Activated T-cell treated with anti-CD3 and anti-CD28 coated beads for 48 hours (primary cell): ENCODE measurements around the gene NHEJ1.

Experiments
- DNase-seq: peaks from one replicate; pipeline ENCODE4 v3.0.0-alpha.2; 2020; ENCODE audit warnings: low read depth

NHEJ1 gene

DNA sequence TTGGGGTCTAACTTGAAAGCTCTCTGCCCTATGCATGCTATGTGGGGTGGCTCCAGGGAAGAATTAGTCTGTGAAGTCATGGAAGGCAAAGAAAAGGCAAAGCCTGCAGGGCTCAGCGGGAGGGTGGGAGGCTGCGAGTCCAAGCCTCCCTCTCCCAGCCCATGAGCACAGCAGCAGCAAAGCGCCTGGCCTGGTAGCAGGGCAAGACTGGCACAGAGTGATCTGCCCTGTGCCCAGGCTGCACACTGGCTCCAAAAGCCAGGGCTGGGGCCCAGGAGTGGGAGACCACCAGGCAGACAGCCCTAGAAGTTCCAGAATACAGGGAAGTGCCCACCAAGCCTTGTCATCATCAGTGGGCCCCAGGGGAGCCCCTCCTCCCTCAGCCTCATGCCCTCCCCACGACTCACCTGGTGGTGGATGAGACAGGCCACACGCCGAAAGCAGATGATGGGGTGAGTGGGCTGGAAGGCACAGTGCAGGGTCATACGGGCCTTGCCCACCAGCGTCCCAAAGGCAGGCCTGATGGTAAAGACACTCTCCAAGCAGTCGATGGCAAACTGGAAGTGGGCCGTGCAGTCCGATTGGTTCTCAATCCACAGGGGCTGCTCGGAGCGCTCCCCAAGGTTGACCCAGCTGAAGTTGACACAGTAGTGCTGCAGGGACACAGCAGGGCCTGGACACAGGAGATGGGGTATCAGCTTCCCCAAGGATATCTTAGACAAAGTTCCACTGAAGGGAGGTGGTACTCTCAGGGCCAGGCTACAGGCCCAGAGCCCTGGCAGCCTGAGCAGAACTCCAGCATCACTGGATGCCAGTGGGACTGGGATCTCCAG lies 131.4 kb downstream of the NHEJ1 start:
- no peak for DNase-seq

DNA sequence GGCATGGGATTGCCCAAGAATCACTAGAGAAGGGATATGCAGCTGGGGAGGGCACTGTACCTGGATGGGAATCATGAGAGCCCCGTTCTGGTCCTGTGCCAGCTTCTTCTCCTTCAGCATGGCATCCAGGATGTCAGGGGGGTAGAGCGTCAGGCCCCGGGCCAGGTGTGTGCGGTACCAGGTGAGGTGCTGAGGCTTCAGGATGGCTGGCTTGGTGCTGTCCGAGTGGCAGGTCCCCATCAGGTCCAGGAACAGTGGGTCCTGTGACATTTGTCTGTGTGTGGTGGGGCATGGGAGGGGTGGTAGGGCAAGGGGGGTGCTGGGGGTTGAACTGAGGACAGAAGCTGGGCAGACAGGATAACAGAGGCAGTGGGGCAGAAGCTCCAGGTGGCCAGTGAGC lies 132.5 kb downstream of the NHEJ1 start:
- no peak for DNase-seq

DNA sequence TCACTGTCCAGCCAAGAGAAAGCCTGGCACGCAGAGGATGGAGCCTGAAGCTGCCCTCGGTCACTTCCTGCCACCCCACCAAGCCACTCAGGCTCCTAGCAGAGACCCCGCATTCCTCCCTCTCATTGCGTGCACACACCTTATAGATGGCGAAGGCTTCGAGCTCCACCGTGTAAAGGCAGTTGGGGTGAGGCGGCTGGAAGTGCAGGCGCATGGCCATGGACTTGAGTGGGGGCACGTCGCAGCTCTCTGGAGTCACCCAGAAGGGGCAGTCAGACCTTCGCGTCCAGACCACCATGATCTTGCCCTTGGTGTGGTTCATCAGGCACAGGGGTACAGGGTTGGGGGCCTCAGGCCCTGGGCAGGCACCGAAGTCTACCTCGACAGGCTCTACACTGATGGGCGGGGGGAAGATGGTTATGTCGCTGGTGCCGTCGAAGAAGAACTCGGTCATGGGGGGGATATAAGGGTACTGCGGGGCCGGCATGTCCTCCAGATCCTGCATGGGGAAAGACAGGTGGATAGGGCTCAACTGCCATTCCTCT lies 133.0 kb downstream of the NHEJ1 start:
- no peak for DNase-seq

DNA sequence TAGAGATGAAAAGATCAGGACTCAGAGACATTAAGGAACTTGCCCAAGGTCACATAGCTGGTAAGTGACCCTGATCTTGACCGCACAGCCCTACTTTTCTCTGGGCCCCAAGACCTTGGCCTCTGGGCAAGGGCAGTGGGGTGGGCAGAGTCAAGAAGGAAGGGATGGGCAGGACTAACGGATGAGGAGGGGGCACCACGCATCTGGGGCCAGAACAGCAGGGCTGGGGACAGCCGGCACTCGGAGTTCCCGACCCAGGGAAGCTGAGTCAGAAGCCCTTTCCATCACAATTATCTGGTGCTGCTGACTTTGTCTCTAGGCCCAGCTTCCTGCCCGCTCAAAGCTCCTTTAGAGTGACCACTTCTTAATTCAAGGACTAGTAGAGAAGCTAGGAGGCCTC lies 133.7 kb downstream of the NHEJ1 start:
- no peak for DNase-seq

DNA sequence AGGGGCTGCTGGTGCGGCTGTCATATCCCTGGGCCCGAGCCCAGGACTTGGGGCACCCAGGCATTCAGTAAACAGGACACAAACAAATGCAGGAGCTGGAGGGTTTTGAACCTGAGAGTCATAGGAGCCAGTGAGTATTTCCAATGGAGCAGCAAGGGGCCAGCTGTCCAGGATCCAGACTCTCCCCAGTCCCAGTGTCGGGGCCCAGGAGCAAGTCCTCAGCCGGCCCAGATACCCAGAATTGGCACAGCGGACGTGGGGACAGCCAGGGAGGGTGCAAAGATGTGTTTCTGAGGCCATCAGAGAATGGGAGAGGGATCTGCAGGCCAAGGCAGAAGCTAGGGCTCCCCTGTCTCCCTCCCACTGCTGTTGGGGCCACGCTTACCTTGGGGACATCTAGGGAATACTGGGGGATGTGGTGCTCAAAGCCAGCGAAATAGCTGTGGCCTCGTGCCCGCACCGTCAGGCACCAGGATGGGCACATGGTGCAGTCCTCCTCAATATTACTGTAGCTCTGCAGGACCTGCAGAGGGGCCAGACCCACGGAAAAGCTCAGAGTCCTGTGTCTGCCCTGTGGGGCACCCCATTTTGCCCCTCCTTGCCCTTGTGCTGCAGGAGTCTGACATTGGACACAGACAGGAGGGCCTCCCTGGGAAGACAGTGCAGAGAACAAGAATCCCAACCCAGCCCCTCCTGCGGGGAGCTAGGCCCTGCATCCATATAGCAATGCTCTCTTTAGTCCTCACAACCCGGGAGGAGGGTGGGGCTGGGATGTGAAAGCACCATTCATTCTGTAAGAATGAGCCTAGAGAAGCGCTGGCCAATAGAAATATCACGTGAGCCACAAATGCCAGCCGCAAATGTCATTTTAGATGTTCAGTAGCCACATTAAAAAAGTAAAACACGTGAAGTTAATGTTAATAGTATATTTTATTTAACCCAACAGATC lies 134.7 kb downstream of the NHEJ1 start:
- no peak for DNase-seq
